Liver (tissue), 9 donors: ENCODE measurements around the gene ARAP1. TPM values are rescaled to one million over a fixed set of nuclear protein-coding genes. Genes with fewer than 3 reads are reported as not detected.

Experiments
- DNase-seq: peaks from one replicate; pipeline ENCODE4 v3.0.0-alpha.2; 2017; ENCODE audit warnings: low spot score
- H3K27ac ChIP-seq, 2 donors: one replicate each; pipeline ENCODE4 v1.7.0; 2013; ENCODE audit warnings: inconsistent platforms in 2 of 2, low read length in 2 of 2, control low read depth in 1 of 2, low read depth in 1 of 2, mild to moderate bottlenecking in 1 of 2
- H3K27me3 ChIP-seq, 4 donors: one replicate each; pipeline versions ENCODE4 v1.6.1 to v1.7.0; 2013; ENCODE audit warnings: low read length in 3 of 4, inconsistent platforms in 1 of 4, mild to moderate bottlenecking in 1 of 4, moderate library complexity in 1 of 4; ENCODE audit not compliant: control insufficient read depth in 4 of 4, insufficient read depth in 4 of 4
- H3K36me3 ChIP-seq, 4 donors: one replicate each; pipeline versions ENCODE4 v1.6.1 to v1.7.0; 2013; ENCODE audit warnings: low read length in 3 of 4, mild to moderate bottlenecking in 3 of 4, low read depth in 1 of 4, moderate library complexity in 1 of 4; ENCODE audit not compliant: control insufficient read depth in 4 of 4, insufficient read depth in 3 of 4
- H3K4me1 ChIP-seq, 4 donors: one replicate each; pipeline versions ENCODE4 v1.6.1 to v1.7.0; 2013; ENCODE audit warnings: low read length in 3 of 4, mild to moderate bottlenecking in 3 of 4, moderate library complexity in 1 of 4; ENCODE audit not compliant: control insufficient read depth in 4 of 4, insufficient read depth in 4 of 4
- H3K4me3 ChIP-seq, 3 donors: one replicate each; pipeline versions ENCODE4 v1.6.1 to v1.7.0; 2013; ENCODE audit warnings: low read length in 3 of 3, control low read depth in 1 of 3, low read depth in 1 of 3, mild to moderate bottlenecking in 1 of 3
- H3K9ac ChIP-seq, 2 donors: one replicate each; pipeline ENCODE4 v1.7.0; 2013; ENCODE audit warnings: low read length in 2 of 2, mild to moderate bottlenecking in 2 of 2, moderate library complexity in 2 of 2, control low read depth in 1 of 2, low read depth in 1 of 2
- H3K9me3 ChIP-seq, 4 donors: one replicate each; pipeline versions ENCODE4 v1.6.1 to v1.7.0; 2013; ENCODE audit warnings: low read length in 3 of 4; ENCODE audit not compliant: control insufficient read depth in 4 of 4
- EGR1 ChIP-seq, 2 donors: IDR thresholded peaks; 2 replicates each; pipeline ENCODE4 v1.6.1; 2016 to 2018; ENCODE audit warnings: antibody characterized with exemption in 2 of 2, low read depth in 2 of 2
- HNF4G ChIP-seq: IDR thresholded peaks from 2 replicates; pipeline ENCODE4 v1.6.1; 2016; ENCODE audit warnings: antibody characterized with exemption
- JUND ChIP-seq, 2 donors: IDR thresholded peaks; 2 replicates each; pipeline ENCODE4 v1.6.1; 2016; ENCODE audit warnings: antibody characterized with exemption in 2 of 2
- NR2F2 ChIP-seq: IDR thresholded peaks from 2 replicates; pipeline ENCODE4 v1.6.1; 2016; ENCODE audit warnings: antibody characterized with exemption
- TAF1 ChIP-seq: conservative IDR thresholded peaks from 2 replicates; pipeline ENCODE4 v1.6.1; 2016; ENCODE audit warnings: antibody characterized with exemption, mild to moderate bottlenecking
- YY1 ChIP-seq: IDR thresholded peaks from 2 replicates; pipeline ENCODE4 v1.6.1; 2016; ENCODE audit warnings: antibody characterized with exemption, mild to moderate bottlenecking
- WGBS: extraction: QIAGEN DNeasy Blood & Tissue Kit; methylation state at CpG from one replicate; pipeline ENCODE4 v1.1.7; 2013; 5-methylcytosine and 5-hydroxymethylcytosine counted together
- polyA plus RNA-seq, 2 donors: library from polyadenylated mRNA; stranded (reverse) in 1 of 2; unstranded in 1 of 2; fragments of 200-250 nt in 1 of 2; fragments of >200 nt in 1 of 2; fragmentation: Nextera tagmentation in 1 of 2; extraction: Ambion mirVana in 1 of 2; gene quantifications; one replicate each; pipeline versions ENCODE4 v1.2.1 to v1.2.3, GENCODE V29; 2013 to 2015
- total RNA-seq, 2 donors: library from RNA; depleted of rRNA; stranded (reverse); fragments of >200 nt; gene quantifications; one replicate each; pipeline ENCODE4 v1.2.3, GENCODE V29; 2014
- TF ChIP-seq, protein P1 (sequence below): IDR thresholded peaks from 2 replicates; pipeline ENCODE4 v1.6.1; 2016; ENCODE audit warnings: antibody characterized with exemption
- TF ChIP-seq, protein P2 (sequence below): IDR thresholded peaks from 2 replicates; pipeline ENCODE4 v1.6.1; 2016; ENCODE audit warnings: antibody characterized with exemption
- donor health status: healthy.
- donor health status: healthy.
- donor health status: healthy.
- donor health status: healthy.
- donor health status: healthy.

ARAP1 gene
- total and polyA plus RNA-seq, 4 donors, result 14.4 to 77.8 (median 43.5) TPM

DNA sequence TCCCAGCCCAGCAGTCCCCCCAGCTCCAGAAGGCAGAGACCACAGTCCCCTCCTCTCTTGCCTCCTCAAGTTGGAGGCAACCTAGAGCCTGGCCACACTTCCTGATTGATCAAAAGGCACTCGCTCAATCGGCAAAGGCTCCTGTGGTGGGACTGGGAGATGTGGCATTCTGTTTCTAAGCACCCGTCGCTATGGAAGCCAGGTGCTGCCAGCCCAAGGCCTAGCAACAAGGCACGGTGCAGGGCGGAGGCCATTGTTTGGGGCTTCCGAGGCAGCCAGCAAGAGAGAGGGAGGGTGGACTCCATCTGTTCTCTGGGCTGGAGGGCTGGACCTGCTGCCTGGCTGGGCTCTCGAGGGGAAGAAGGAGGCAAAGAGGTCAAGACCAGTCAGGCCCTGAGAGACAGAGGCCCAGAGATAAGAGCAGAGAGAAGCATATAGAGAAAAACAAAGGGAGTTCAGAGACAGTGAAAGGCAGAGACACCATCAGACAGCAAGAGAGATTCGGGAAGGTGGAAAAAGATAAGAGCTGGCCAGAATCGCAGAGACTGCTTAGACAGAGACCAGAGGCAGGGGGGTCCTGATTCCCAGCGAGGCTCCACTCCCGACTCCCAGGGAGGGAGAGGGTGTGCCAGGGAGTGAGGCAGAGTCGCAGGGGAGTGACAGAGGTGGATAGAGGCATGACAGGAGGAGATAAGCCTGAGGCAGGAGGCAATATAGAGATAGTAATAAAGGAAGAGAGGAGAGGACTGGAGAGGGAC is 99.2 kb downstream of the ARAP1 start (continued):
- TF ChIP-seq, protein P1, sequence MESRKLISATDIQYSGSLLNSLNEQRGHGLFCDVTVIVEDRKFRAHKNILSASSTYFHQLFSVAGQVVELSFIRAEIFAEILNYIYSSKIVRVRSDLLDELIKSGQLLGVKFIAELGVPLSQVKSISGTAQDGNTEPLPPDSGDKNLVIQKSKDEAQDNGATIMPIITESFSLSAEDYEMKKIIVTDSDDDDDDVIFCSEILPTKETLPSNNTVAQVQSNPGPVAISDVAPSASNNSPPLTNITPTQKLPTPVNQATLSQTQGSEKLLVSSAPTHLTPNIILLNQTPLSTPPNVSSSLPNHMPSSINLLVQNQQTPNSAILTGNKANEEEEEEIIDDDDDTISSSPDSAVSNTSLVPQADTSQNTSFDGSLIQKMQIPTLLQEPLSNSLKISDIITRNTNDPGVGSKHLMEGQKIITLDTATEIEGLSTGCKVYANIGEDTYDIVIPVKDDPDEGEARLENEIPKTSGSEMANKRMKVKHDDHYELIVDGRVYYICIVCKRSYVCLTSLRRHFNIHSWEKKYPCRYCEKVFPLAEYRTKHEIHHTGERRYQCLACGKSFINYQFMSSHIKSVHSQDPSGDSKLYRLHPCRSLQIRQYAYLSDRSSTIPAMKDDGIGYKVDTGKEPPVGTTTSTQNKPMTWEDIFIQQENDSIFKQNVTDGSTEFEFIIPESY, result no peak
- no peak for TF ChIP-seq TAF1
- TF ChIP-seq HNF4G, result no peak
- no peak for TF ChIP-seq JUND (IDR thresholded peaks at IDR 0.05)
- no peak for TF ChIP-seq YY1
- TF ChIP-seq NR2F2, result no peak
- no peak for TF ChIP-seq EGR1 (IDR thresholded peaks at IDR 0.05; ENCODE audit: low read depth in 2 of 2)
- TF ChIP-seq, protein P2, sequence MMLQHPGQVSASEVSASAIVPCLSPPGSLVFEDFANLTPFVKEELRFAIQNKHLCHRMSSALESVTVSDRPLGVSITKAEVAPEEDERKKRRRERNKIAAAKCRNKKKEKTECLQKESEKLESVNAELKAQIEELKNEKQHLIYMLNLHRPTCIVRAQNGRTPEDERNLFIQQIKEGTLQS, result no peak

DNA sequence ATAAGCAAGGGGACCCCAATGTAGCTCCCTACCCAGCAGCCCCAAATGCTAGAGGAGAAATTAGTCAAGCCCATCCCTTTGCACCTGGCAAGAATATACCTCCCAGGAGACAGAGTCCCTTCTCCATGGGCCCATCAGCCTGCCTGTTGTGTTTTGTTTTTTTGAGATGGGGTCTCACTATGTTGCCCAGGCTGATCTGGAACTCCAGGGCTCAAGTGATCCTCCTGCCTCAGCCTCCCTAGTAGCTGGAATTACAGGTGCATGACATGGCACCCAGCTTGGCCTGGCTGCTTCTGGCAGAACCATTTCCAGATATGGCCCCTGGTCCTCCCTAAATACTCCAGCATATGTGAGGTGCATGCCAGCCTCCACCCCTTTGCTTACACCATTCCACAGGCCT is 100.1 kb downstream of the ARAP1 start:
- H3K9me3 ChIP-seq, result no peaks in the 10 kb centered on the region
- H3K4me1 ChIP-seq, result no peaks in the 10 kb centered on the region
- H3K27me3 ChIP-seq, result no peaks in the 10 kb centered on the region
- DNase-seq, result no peak
- TF ChIP-seq HNF4G, result no peak
- TF ChIP-seq NR2F2, result no peak
- TF ChIP-seq EGR1 (IDR thresholded peaks at IDR 0.05; ENCODE audit: low read depth in 2 of 2), result no peak
- TF ChIP-seq, protein P1, result no peak
- H3K9ac ChIP-seq, result no peak overlapping the region
- H3K4me3 ChIP-seq, result no peak overlapping the region
- H3K27ac ChIP-seq, result no peak overlapping the region
- H3K36me3 ChIP-seq, result no peaks in the 10 kb centered on the region

DNA sequence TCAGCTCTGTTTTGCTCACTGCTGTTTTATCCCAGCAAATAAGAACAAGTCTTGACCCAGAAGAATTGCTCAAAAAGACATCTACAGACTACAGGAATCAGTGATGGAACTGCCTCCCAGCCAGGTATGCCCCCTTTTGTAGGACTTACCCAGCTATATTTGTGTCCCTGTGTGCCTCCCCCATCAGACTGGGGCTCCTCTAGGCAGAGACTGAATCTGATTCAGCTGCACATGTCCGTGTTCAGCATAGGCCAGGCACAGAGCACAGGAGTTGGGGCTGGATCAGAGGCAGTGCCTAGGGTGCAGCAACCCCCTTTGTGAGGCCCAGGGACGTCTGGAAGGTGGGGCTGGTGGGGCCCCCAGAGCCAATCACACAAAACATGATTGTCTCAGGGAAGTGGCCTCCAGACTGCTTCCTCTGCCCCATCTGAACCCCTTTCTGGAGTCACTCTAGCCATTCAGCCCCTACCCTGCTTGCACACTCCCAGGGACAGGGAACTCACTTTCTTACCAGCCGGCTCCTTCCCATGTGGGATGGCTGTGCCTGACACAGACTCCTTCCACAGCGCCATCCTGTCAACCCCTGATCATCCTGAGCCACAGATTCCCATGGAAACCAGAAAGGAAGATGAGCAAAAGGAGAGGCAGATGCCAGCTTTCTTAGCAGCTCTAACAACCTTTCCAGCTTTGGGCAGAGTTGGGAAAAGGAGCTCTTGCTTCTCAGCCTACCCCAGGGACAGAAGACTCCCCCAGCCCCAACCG is 102.8 kb downstream of the ARAP1 start:
- no peak for TF ChIP-seq JUND (IDR thresholded peaks at IDR 0.05)
- TF ChIP-seq, protein P1, result no peak
- no peak for DNase-seq
- no peak overlapping the region for H3K27ac ChIP-seq
- H3K4me3 ChIP-seq, result no peak overlapping the region
- no peaks in the 10 kb centered on the region for H3K9me3 ChIP-seq
- no peak overlapping the region for H3K9ac ChIP-seq
- no peaks in the 10 kb centered on the region for H3K36me3 ChIP-seq
- H3K27me3 ChIP-seq, result no peaks in the 10 kb centered on the region
- H3K4me1 ChIP-seq, result no peaks in the 10 kb centered on the region
- WGBS, result 81% methylated on average over 5 of the region's 5 CpGs
